Fibroblast of mammary gland (primary cell): ENCODE results near the gene MAP3K21.

Experiments used
- DNase-seq: peaks from one replicate; pipeline ENCODE4 v3.0.0-alpha.2; 2010; ENCODE audit warnings: low read depth
- H3K4me3 ChIP-seq: 2 replicates; pipeline ENCODE4 v1.5.1; 2011; ENCODE audit warnings: low read depth, mild to moderate bottlenecking, low read length, moderate library complexity; ENCODE audit not compliant: control insufficient read depth
- CTCF ChIP-seq: conservative IDR thresholded peaks from 2 replicates; pipeline ENCODE4 v1.5.1; 2011; ENCODE audit warnings: low read depth, low read length, inconsistent platforms; ENCODE audit not compliant: control insufficient read depth, insufficient read depth

Gene MAP3K21

GRCh38 chr1:233340031-233340555 lies 12.6 kb downstream of the MAP3K21 start:
- DNase-seq, result no peak
- no peak overlapping the region for H3K4me3 ChIP-seq
- TF ChIP-seq CTCF, result no peak

GRCh38 chr1:233340966-233341516 lies 13.5 kb downstream of the MAP3K21 start:
- no peak overlapping the region for H3K4me3 ChIP-seq
- DNase-seq, result no peak
- no peak for TF ChIP-seq CTCF

- no peak overlapping the region for H3K4me3 ChIP-seq
- DNase-seq, result no peak
- no peak for TF ChIP-seq CTCF
These were observed 14.6 kb downstream of the MAP3K21 start for GRCh38 chr1:233342086-233342485.

GRCh38 chr1:233343262-233343661 lies 15.7 kb downstream of the MAP3K21 start:
- no peak for TF ChIP-seq CTCF
- no peak overlapping the region for H3K4me3 ChIP-seq
- no peak for DNase-seq

GRCh38 chr1:233347338-233347737 lies 19.8 kb downstream of the MAP3K21 start:
- DNase-seq, result no peak
- H3K4me3 ChIP-seq, result no peak overlapping the region
- no peak for TF ChIP-seq CTCF

- no peak for TF ChIP-seq CTCF
- H3K4me3 ChIP-seq, result no peak overlapping the region
- DNase-seq, result no peak
These were observed 21.6 kb downstream of the MAP3K21 start for GRCh38 chr1:233349137-233349536.

GRCh38 chr1:233354983-233355382 lies 27.5 kb downstream of the MAP3K21 start:
- H3K4me3 ChIP-seq, result no peak overlapping the region
- no peak for DNase-seq
- no peak for TF ChIP-seq CTCF
